Natural killer cell (primary cell): ENCODE results near the gene ZSCAN12. TPM values are rescaled to one million over a fixed set of nuclear protein-coding genes. Genes with fewer than 3 reads are reported as not detected.

Experiments
- ATAC-seq, 3 donors: fragments of 150-1000 bp in 2 of 3; fragments of 200-7000 bp in 1 of 3; cut with Tn5 transposase; 1 replicate in 1 of 3; 2 replicates in 2 of 3; pipeline ENCODE4 v1.10.0; 2021; ENCODE audit warnings: mild to moderate bottlenecking in 2 of 3, moderate library complexity in 2 of 3
- DNase-seq, 2 donors: peaks; one replicate each; pipeline versions ENCODE4 v3.0.0 to v3.0.0-alpha.2; 2013 to 2021; ENCODE audit warnings: mixed read lengths in 1 of 2
- H3K27ac ChIP-seq: one replicate; pipeline ENCODE4 v1.5.1; 2013; ENCODE audit warnings: mild to moderate bottlenecking, low read length
- H3K27me3 ChIP-seq: one replicate; pipeline ENCODE4 v1.6.1; 2013; ENCODE audit warnings: low read length; ENCODE audit not compliant: control insufficient read depth, insufficient read depth
- H3K36me3 ChIP-seq: one replicate; pipeline ENCODE4 v1.6.1; 2013; ENCODE audit warnings: low read length; ENCODE audit not compliant: control insufficient read depth, insufficient read depth
- H3K4me1 ChIP-seq: one replicate; pipeline ENCODE4 v1.6.1; 2013; ENCODE audit warnings: low read length; ENCODE audit not compliant: control insufficient read depth, insufficient read depth
- H3K4me3 ChIP-seq: one replicate; pipeline ENCODE4 v1.5.1; 2013; ENCODE audit warnings: low read length
- H3K9me3 ChIP-seq: one replicate; pipeline ENCODE4 v1.6.1; 2013; ENCODE audit warnings: low read length; ENCODE audit not compliant: control insufficient read depth, insufficient read depth
- H3K27ac Mint-ChIP-seq, 2 donors: one replicate each; pipeline ENCODE4 v1.8.0; 2022; ENCODE audit warnings: mild to moderate bottlenecking in 2 of 2, mixed read lengths in 2 of 2, moderate library complexity in 1 of 2
- H3K27me3 Mint-ChIP-seq, 2 donors: one replicate each; pipeline ENCODE4 v1.8.0; 2022; ENCODE audit warnings: low read depth in 2 of 2, mixed read lengths in 2 of 2
- H3K36me3 Mint-ChIP-seq: one replicate; pipeline ENCODE4 v1.8.0; 2022; ENCODE audit warnings: mixed read lengths
- H3K4me1 Mint-ChIP-seq, 2 donors: one replicate each; pipeline ENCODE4 v1.8.0; 2022; ENCODE audit warnings: mixed read lengths in 2 of 2
- H3K4me3 Mint-ChIP-seq: one replicate; pipeline ENCODE4 v1.8.0; 2022; ENCODE audit warnings: mild to moderate bottlenecking, moderate library complexity, mixed read lengths
- H3K9me3 Mint-ChIP-seq, 2 donors: one replicate each; pipeline ENCODE4 v1.8.0; 2022; ENCODE audit warnings: mixed read lengths in 2 of 2
- whole genome bisulfite sequencing: methylation state at CpG from one replicate; pipeline ENCODE4 v1.1.7; 2013; ENCODE audit warnings: missing lambda C conversion rate; ENCODE audit not compliant: insufficient coverage; 5-methylcytosine and 5-hydroxymethylcytosine counted together
- intact Hi-C: fragments of 100-400 bp; cut with micrococcal nuclease; formaldehyde crosslinking; loops from one replicate; pipeline ENCODE4 v1.14.2; 2022
- total RNA-seq, 4 donors: library from RNA; stranded (reverse); fragments of 120-200 nt in 1 of 4; gene quantifications; one replicate each; pipeline versions ENCODE4 v1.2.3 to v1.2.4, GENCODE V29; 2013 to 2022
- TF ChIP-seq, protein P1 (sequence below): fragments of 200-600 bp; IDR thresholded peaks from one replicate; pipeline ENCODE4 v1.8.0; 2022; ENCODE audit warnings: antibody characterized with exemption

ZSCAN12 gene
- total RNA-seq, 3 donors from 2014 or later (not counting 1 experiment from before 2014, with no cell fraction given): 3.5 to 4.9 (median 3.9) TPM

DNA sequence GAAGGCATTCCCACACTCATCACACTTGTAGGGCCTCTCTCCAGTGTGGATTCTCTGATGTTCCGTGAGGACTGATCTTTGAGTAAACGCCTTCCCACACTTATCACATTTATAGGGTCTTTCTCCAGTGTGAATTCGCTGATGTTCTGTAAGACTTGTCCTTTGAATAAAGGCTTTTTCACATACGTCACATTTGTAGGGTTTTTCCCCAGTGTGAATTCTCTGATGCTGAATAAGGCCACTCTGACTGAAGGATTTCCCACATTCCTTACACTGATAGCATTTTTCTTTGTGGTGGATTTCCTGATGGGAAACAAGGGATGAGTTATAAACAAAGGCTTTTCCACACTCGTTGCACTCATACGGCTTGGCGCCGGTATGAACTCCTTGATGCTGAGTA is 8.9 kb downstream of the ZSCAN12 start:
- Histone ChIP-seq H3K36me3 (peaks cover 57% of the 10 kb centered on the region), H3K4me1 (no peaks in the 10 kb centered on the region), H3K27me3 (no peaks in the 10 kb centered on the region), H3K4me3 (no peak overlapping the region), H3K27ac (no peak overlapping the region), H3K9me3 (no peaks in the 10 kb centered on the region)
- Mint-ChIP-seq H3K27me3 (no peaks in the 10 kb centered on the region), H3K4me1 (peaks cover 39 to 40% of the 10 kb centered on the region in 2 donors), H3K9me3 (no peaks in the 10 kb centered on the region), H3K4me3 (no peak overlapping the region), H3K27ac (no peak overlapping the region), H3K36me3 (peaks cover 21% of the 10 kb centered on the region)
- TF ChIP-seq, protein P1, sequence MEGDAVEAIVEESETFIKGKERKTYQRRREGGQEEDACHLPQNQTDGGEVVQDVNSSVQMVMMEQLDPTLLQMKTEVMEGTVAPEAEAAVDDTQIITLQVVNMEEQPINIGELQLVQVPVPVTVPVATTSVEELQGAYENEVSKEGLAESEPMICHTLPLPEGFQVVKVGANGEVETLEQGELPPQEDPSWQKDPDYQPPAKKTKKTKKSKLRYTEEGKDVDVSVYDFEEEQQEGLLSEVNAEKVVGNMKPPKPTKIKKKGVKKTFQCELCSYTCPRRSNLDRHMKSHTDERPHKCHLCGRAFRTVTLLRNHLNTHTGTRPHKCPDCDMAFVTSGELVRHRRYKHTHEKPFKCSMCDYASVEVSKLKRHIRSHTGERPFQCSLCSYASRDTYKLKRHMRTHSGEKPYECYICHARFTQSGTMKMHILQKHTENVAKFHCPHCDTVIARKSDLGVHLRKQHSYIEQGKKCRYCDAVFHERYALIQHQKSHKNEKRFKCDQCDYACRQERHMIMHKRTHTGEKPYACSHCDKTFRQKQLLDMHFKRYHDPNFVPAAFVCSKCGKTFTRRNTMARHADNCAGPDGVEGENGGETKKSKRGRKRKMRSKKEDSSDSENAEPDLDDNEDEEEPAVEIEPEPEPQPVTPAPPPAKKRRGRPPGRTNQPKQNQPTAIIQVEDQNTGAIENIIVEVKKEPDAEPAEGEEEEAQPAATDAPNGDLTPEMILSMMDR: no peak
- DNase-seq (no peak), ATAC-seq (no peak)
- WGBS: 97% methylated on average over 8 of the region's 8 CpGs
- intact Hi-C loops: no loop called here

DNA sequence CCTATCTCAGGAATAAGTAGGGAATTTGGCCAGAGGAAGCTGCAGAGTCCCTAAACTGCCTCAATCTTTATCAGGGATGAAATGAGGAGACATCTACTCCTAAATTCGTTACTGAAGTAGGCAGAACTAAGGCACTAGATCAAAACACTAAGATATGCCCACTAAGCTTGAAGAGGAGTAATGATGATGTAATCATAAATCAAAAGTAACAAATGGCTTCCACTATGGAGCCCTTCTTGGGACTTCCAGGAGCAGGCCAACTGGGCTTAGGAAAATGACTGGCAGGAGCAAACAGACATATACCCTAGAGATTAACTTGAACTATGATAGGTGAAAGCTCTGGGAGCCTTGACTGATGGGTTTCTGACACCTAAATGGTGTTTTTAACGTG is 15.4 kb downstream of the ZSCAN12 start:
- ATAC-seq (no peak), DNase-seq (no peak)
- no peaks in the 10 kb centered on the region for H3K27me3 Mint-ChIP-seq
- Histone ChIP-seq H3K4me1 (peaks cover 7% of the 10 kb centered on the region), H3K27ac (no peak overlapping the region), H3K36me3 (peaks cover 32% of the 10 kb centered on the region), H3K9me3 (no peaks in the 10 kb centered on the region), H3K27me3 (no peaks in the 10 kb centered on the region), H3K4me3 (no peak overlapping the region)
- WGBS: 95% methylated on average over 1 of the region's 2 CpGs
- H3K27ac Mint-ChIP-seq: peak overlapping the region in 1 of 2 donors; percentile 91
- intact Hi-C loops: no loop called here
- no peak overlapping the region for H3K4me3 Mint-ChIP-seq
- H3K9me3 Mint-ChIP-seq: no peaks in the 10 kb centered on the region
- TF ChIP-seq, protein P1: no peak
- peaks cover 40 to 57% of the 10 kb centered on the region in 2 donors for H3K4me1 Mint-ChIP-seq
- peaks cover 26% of the 10 kb centered on the region for H3K36me3 Mint-ChIP-seq

DNA sequence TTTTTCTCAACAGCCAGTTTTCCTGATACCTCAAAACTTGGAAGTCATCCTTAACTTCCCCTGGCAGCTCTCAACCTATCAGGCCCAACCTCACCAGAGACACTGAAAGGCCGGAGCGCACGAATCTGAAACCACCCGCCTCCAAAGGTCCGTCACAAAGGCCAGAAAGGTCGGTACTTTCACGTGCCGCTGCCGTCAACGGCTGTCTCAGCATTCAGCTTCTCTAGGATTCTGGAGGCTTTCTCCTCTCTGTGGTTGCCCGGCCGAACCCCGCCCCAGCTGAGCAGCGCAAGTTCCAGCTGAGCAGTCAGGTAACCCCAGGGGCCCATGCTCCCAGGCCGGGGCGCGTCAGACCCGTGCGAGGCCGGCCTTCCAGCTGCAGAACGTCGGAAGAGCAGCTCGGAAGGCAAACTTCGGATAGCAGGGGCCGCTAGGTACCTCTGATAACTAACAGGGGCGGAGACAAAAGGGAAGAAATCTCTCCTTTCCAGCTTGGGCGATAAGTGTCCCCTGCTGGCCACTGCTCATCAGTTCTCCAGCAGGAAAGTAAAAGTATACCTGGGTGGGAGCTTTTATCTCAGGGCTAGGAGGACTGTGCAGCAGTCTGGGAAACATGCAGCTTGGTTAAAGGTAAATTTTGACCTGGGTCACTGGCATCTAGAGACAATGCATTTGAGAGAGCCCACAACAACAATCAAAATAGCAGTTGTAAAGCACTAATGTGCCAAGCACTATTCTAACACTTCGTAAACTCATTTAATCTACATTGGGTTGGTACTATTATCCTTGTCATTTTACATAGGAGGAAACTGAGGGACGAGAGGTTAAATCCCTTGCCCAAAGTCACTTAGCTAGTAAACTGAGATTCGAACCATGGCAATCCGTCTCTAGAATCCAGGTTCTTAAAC is 16.1 kb downstream of the ZSCAN12 start:
- TF ChIP-seq, protein P1: no peak
- peak overlapping the region; percentile 35 for H3K4me3 ChIP-seq
- peaks cover 7% of the 10 kb centered on the region for H3K4me1 ChIP-seq
- H3K27ac ChIP-seq: peak overlapping the region; percentile 62
- peak; percentile 79 to 90 (median 89) for ATAC-seq
- peak overlapping the region; percentile 85 for H3K4me3 Mint-ChIP-seq
- H3K27ac Mint-ChIP-seq: peak overlapping the region; percentile 65 to 91
- no peaks in the 10 kb centered on the region for H3K27me3 Mint-ChIP-seq
- 26% methylated on average over 31 of the region's 31 CpGs for WGBS
- peaks cover 26% of the 10 kb centered on the region for H3K36me3 Mint-ChIP-seq
- H3K4me1 Mint-ChIP-seq: peaks cover 38 to 55% of the 10 kb centered on the region in 2 donors
- peaks cover 29% of the 10 kb centered on the region for H3K36me3 ChIP-seq
- intact Hi-C loops: no loop called here
- H3K9me3 Mint-ChIP-seq: no peaks in the 10 kb centered on the region
- H3K27me3 ChIP-seq: no peaks in the 10 kb centered on the region
- H3K9me3 ChIP-seq: no peaks in the 10 kb centered on the region
- DNase-seq: peak; percentile 36 to 45
